GM21528 (cell line): ENCODE data around the gene ZNF451.
"Not testable (repeated sequence)": the region's sequence is repeated elsewhere in the genome, so short reads cannot be mapped to it uniquely, and the experiment has no call there.

Experiments
- ATAC-seq: cut with Tn5 transposase; IDR thresholded peaks from one replicate; pipeline ENCODE4 v1.9.1; 2021; ENCODE audit warnings: mild to moderate bottlenecking, moderate library complexity; ENCODE audit not compliant: unreplicated experiment, low FRiP score

Gene ZNF451, protein sequence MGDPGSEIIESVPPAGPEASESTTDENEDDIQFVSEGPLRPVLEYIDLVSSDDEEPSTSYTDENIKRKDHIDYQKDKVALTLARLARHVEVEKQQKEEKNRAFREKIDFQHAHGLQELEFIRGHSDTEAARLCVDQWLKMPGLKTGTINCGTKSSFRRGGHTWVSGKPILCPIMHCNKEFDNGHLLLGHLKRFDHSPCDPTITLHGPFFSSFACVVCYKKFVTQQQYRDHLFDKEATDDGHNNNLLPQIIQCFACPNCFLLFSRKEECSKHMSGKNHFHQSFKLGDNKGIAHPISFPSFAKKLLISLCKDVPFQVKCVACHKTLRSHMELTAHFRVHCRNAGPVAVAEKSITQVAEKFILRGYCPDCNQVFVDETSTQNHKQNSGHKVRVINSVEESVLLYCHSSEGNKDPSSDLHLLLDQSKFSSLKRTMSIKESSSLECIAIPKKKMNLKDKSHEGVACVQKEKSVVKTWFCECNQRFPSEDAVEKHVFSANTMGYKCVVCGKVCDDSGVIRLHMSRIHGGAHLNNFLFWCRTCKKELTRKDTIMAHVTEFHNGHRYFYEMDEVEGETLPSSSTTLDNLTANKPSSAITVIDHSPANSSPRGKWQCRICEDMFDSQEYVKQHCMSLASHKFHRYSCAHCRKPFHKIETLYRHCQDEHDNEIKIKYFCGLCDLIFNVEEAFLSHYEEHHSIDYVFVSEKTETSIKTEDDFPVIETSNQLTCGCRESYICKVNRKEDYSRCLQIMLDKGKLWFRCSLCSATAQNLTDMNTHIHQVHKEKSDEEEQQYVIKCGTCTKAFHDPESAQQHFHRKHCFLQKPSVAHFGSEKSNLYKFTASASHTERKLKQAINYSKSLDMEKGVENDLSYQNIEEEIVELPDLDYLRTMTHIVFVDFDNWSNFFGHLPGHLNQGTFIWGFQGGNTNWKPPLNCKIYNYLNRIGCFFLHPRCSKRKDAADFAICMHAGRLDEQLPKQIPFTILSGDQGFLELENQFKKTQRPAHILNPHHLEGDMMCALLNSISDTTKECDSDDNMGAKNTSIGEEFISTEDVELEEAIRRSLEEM

DNA sequence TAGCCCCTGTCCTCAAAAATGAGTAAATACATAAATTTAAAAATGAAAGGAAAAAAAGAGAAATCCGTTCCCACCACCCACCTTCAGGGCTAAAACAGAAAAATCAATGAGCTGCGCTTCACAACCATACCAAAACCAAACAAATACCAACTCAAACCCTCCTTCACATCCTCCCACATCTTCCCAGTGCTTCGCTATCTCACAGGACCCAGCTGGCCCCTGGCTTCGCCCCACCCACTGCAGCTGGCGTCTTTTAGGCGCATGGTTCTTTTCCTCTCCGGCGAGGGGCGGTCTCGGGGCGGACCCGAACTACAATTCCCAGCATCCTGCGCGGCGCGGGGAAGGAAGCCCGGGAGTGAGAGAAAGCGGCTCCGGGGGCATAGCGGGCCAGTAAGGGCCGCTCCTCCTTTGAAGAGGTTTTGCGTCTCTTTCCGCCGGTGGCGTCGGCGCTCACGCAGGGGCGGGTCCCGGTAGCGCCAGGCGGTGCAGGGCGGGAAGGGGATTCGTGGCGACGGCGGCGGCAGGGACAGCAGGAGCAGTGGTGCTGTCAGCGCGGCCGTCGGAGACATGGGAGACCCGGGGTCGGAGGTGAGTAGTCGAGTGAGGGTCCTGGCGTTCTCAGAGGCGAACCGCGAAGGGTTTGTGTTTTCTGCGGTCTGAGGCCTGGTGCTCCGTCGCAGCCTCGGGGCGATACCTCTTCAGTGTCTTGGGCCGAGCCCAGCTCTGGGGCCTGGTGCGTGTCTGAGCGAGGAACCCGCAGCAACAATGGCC lies at the start of gene ZNF451:
Gene ZNF451 (plus strand): TSS at position 502 of the 771 bp plus-strand sequence. CDS start 66 bp downstream, at position 568.
- peak; percentile 97 for ATAC-seq

DNA sequence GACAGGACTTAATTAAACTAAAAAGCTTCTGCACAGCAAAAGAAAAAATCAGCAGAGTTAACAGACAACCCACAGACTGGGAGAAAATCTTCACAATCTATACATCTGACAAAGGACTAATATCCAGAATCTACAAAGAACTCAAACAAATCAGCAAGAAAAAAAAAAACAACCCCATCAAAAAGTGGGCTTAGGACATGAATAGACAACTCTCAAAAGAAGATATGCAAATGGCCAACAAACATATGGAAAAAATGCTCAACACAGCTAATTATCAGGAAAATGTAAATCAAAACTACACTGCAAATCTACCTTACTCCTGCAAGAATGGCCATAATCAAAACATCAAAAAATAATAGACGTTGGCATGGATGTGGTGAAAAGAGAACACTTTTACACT lies 45.9 kb upstream of the ZNF451 start:
- not testable (repeated sequence) for ATAC-seq

DNA sequence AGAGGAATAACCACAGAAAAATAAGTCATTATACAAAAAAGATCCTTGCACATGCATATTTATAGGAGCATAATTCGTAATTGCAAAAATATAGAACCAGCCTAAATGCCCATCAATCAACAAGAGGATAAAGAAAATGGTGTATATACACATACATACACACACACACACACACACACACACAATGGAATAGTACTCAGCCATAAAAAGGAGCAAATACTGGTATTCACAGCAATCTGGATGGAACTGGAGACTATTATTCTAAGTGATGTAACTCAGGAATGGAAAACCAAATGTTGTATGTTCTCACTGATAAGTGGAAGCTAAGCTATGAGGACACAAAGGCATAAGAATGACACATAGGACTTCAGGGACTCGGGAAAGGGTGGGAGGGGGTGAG lies 45.4 kb upstream of the ZNF451 start:
- no peak for ATAC-seq

DNA sequence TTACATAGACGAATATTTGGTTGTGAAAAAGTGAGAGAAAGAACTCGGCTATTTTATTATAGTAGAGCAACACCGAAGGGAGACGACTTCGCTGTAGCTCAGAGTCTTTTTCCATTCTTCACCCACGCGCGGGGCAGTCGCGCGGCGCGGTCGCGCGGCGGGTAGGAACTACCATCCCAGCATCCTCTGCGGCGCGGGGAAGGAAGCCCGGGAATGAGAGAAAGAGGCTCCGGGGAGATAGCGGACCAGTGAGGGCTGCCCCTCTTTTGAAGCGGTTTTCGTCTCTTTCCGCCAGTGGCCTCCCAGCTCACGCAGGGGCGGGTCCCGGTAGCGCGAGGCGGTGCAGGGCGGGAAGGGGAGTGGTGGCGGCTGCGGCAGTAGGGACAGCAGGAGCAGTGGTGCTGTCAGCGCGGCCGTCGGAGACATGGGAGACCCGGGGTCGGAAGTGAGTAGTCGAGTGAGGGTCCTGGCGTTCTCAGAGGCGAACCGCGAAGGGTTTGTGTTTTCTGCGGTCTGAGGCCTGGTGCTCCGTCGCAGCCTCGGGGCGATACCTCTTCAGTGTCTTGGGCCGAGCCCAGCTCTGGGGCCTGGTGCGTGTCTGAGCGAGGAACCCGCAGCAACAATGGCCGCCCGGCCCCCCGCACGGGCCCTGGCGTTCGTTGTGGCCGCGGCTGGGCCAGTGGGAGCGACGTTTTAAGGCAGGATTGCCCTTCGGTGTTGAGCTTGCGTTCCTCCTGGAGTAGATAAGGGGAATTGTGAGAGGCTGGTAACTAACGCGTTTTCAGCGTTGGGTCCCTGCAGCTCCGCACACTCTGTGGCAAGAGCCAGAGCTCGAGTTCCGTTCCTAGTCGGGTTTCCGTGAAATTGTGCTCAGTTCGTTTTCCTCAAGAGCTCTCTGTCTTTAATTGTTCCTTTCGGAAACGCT lies 43.4 kb upstream of the ZNF451 start, which contains the start of gene KIAA1586:
Gene KIAA1586 (plus strand): TSS at position 362 of the 925 bp plus-strand sequence. CDS start 63 bp downstream, at position 425.
- peak; percentile 96 for ATAC-seq

DNA sequence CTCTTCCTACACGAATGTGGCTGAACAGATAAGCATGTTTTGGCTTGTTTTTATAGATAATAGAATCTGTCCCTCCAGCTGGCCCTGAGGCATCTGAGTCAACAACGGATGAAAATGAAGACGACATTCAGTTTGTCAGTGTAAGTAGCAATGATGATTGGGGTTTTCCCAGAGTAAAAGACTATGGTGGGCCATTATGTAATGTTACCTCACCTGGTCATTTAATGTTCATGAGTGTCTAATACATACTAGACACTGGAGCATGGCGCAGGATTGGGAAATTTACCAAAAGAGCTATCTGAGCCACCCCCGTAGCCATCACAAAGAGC lies 42.8 kb upstream of the ZNF451 start:
- peak; percentile 31 for ATAC-seq

DNA sequence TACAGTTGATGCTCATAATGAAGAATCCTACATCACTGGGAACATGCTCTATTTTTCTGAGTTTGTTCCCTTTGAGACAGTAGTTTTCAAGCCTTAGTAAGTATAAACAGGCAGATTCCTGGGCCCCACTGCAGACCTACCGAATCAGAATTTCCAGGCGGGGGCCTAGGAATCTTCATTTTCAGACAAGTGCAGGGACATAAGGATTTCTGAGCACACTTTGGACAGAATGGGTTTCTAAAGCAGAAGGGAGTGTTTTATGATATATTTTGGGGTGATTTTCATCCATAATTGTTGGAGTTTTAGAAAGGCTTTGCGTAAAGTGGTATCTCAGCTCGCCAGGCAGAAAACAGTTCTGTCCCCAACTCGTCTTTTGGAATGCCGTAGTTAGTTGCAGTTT lies 42.1 kb upstream of the ZNF451 start:
- not testable (repeated sequence) for ATAC-seq

DNA sequence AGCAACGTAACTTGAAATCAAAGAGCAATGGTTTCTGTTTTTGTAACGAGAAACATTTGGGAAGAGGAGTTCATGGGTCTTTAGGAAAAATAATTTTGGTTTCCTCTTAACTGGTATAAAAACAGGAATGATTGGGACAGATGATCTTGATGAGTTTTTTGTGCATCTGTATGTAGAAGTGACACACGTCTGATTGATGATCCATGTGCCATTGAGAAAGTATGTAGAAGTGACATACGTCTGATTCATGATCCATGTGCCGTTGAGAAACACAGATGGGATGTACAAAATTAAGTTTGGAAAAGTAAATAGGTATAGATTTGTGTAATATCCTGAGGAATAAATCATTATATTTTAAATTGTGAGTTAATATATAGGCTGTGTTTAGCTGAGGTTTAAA lies 41.4 kb upstream of the ZNF451 start:
- ATAC-seq, result no peak

DNA sequence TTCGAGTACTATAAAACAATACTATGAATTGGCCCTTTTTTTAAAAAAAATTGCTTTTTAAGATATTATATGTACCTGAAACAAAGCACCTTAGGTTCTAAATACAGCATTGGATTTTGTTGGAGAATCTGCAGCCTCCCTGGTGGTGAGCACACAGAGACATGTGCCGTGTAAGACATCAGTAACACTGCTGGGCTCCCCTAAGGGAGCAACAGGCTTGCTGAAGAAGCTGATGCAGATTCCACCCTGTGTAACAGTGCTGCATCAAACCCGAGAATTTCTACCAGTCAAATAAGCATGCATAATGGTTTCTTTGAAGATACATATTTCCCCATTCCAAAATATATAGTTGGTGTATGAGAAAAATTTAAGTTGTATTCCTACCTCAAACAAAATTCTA lies 26.1 kb upstream of the ZNF451 start:
- ATAC-seq, result no peak

DNA sequence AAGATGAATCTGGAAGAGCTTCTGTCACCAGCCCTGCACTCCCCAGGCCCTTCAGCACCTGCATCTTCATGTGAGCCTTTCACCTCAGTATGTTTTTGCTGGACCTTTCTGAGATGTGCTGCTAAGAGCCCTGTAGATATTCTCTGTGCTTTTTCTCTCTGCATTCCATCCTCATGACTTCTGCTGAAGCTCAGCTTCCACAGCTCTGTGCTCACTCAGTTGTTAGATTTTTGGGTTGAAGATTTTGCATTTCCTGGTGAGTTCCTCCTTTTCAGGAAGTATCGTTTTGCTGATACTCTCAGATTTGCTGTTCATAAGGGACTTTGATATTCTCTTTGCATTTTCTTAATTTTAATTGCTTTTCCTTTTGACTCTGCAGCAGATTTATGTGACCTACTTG lies 25.2 kb upstream of the ZNF451 start:
- no peak for ATAC-seq

DNA sequence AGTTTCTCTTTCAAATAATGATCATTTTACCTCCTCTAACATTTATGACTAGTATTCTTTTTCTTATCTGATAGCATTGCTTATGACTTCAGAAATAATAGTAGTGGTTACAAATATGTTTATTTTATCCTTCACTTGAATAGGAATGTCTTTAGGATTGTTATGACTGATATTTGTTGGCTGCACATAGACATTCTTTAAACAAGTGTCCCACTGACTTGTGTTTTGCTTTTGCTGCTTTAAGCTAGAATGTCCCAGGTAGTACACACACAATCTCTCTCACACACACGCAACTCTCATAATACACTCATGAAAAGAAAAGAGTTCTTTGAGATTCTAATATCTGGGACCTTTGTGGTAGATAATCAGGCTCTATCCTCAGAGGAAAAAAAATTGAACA lies 21.9 kb upstream of the ZNF451 start:
- ATAC-seq, result no peak

DNA sequence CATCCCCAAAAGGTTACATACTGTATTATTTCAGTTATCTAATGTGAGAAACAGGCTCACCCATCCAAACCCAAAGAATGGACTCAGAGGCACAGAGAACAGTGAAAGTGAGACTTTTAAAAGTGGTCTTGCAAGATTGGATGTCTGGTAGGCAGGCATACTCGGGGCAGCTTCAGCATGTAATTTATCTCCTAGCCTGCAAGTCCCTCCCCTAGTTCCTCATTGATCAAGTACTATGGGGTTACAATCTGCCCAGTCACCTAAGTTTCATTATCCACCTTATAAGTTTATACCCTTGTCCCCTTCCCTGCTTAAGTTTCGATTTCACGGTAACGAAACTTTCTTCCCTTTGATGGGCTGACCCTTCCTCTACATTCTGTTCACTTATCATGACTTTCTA lies 20.8 kb upstream of the ZNF451 start:
- no peak for ATAC-seq

DNA sequence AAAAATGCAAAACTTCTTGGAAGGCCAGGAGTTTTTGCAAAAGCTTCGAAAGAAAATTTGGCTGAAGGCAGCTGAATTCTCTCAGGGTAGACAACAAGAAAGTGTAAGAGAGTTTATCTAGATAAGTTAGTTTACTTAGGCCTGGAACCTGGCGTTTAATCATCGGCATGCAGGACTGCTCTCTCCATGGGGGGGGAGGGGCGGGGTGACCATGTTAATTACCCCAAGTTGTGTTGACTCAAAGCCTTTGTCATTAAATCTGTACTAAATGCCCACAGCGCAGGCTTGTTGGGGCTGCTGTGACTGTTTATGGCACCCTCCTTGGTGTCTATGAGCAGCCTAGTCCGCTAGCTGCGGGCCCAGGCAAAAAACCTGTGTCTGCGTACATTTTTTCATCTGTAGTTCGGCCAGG lies 20.1 kb upstream of the ZNF451 start:
- ATAC-seq, result no peak

DNA sequence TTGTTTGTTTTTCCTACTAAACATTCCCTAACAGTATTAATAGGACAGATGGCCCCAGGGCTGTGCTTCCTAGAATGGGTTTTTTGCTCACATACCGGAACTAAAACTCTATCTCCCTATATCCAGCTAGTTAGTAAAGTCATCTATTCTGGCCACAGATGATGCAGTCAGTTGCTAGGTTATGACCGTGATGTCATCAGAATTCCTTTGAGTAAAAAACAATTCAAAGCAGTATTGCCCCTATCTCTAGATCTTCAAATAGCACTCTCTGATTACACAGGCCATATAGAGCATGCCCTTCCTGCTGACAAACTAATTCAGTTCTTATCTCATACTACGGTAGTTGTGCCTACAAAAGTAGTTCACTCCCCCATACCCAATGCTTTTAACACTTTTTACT lies 17.9 kb upstream of the ZNF451 start:
- no peak for ATAC-seq

DNA sequence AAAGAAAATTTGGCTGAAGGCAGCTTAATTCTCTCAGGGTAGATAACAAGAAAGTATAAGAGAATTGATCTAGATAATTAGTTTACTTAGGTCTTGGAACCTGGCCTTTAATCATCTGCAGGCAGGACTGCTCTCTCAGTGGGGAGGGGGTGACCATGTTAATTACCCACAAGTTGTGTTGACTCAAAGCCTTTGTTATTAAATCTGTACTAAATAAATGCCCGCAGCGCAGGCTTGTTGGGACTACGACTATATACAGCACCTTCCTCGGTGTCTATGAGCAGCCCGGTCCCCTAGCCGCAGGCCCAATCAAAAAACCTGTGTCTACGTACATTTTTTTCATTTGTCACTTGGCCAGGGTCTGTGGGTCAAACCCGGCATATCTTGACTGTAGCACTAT lies 15.6 kb upstream of the ZNF451 start:
- no peak for ATAC-seq

DNA sequence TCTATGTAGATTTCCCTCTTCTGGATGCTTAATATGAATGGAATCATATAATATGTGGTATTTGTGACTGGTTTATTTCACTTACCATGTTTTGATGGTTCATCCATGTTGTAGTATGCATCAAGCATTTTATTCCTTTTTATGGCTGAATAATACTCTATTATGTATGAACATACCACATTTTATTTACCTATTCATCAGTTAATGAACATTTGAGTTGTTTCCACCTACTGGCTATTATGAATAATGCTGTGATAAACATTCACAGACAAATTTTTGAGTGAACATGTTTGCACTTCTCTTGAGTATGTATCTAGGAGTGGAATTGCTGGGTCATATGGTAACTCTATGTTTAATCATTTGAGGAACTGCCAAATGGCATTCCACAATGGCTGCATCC lies 14.9 kb upstream of the ZNF451 start:
- no peak for ATAC-seq

DNA sequence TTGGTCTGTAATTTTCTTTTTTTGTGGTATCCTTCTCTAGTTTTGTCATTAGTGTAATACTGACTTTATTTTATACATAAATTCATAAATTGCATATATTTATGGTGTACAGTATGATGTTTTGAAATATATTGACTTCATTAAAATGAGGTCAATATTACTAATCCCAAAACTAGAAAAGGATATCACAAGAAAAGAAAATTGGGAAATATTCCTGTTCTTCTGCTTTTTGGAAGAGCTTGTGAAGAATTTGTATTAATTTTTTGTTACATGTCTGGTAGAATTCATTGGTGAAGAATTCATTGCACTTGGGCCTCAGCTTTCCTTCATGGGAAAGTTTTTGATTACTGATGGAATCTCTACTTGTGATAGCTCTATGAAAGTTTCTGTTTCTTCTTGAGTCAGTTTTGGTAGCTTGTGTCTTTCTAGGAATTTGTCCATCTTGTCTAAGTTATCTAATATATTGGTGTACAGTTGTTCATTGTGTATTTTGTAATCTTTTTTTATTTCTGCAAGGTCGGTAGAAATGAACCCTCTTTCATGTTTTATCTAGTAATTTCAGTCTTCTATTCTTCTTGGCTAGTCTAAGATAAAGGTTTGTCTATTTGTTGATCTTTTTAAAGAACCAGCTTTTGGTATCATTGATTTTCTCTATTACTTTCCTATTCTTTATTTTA lies 11.3 kb upstream of the ZNF451 start:
- ATAC-seq, result no peak

DNA sequence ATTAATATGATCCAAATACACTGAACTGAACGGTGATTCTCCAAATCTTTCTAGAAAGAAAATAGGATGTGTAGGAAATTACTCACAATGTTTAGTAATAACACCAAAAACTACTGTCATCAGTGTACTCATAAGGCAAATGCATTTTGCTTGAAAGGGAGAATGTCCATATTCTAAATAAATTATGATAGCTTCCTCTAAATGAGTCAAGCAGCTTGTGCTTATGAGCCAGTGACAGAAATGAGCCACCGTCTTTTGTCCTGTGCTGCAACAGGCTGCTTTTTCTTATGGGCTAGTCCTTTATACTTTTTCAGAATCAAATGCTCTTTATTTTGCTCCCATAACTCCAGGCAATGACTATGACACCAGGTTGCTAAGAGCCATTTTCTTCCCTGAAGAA lies 4.5 kb upstream of the ZNF451 start:
- no peak for ATAC-seq

DNA sequence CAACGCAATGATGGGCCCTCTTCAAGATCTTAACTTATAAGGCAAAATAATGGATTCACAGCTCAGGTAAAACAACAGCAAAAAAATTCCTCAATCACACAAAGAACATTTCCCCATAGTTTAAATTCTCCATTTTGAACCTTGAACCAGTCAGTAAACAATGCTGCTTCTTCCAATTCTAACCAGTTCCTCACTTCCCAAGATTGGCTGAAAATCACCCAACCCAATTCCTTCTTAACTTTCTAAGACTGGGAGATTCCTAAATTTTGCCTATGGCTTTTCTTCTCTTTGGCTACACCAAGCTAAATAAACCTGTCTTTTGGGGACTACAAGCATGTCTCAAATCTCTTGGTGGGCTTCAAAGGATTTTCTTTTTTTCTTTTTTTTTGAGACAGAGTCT lies 3.1 kb upstream of the ZNF451 start:
- no peak for ATAC-seq

DNA sequence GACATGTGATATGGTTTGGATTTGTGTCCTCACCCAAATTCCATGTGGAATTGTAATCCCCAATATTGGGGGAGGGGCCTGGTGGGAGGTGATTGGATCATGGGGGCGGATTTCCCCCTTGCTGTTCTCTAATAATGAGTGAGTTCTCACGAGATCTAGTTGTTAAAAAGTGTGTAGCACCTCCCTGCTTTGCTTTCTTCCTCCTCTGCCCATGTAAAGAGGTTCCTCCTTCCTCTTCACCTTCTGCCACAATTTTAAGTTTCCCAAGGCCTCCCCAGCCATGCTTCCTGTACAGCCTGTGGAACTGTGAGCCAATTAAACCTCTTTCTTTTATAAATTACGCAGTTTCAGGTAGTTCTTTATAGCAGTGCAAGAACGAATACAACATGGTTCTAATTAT lies 2.1 kb upstream of the ZNF451 start:
- no peak for ATAC-seq
